Fibroblast of the aortic adventitia (primary cell): ENCODE measurements around the gene HEXB. TPM values are rescaled to one million over a fixed set of nuclear protein-coding genes. Genes with fewer than 3 reads are reported as not detected.

Source experiments
- DNase-seq: peaks from one replicate; pipeline ENCODE4 v3.0.0-alpha.2; 2010; ENCODE audit warnings: low read depth
- H3K4me3 ChIP-seq: 2 replicates; pipeline ENCODE4 v1.5.1; 2011; ENCODE audit warnings: low read depth, mild to moderate bottlenecking, control low read depth, low read length, moderate library complexity
- total RNA-seq: library from RNA; depleted of rRNA; stranded (reverse); fragments of >200 nt; gene quantifications from 2 replicates; pipeline ENCODE4 v1.2.3, GENCODE V29; 2012; ENCODE audit warnings: low replicate concordance
- TF ChIP-seq, protein P1 (sequence below): IDR thresholded peaks from 2 replicates; pipeline ENCODE4 v1.5.1; 2011; ENCODE audit warnings: mild to moderate bottlenecking, low read length, control low read depth, inconsistent platforms; ENCODE audit not compliant: insufficient read depth

The HEXB gene
- total RNA-seq, 1 donor = 241 TPM

DNA sequence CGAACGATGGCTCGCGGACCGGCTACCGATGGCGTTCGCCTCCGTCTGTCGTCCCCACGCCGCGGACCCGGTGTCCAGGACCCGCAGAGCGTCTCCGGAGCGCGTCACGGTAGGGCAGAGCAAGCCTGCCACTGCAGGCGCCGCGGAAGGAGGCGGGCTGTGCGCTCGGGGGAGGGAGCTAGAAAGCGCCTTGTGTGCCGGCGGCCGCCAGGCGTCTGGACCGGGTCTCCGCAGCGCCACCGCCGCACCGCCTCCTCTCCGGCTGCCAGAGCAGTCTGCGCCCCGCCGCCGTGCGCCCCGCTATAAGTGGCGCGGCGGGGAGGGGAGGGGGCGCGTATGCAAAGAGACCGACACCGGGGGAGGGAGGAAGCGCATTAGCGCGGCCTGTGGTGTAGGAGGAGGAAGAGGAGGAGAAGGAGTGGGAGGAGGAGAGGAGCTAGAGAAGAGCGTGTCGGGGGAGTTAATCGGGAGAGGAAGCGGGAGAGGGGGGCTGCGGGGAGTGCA lies 44.5 kb upstream of the HEXB start, which contains the start of gene ENC1:
Gene ENC1, minus strand, starts transcription at position 279 of the 504 bp plus-strand sequence. CDS start 4,243 bp downstream, outside the sequence.
- peak; percentile 80 for DNase-seq
- TF ChIP-seq, protein P1, sequence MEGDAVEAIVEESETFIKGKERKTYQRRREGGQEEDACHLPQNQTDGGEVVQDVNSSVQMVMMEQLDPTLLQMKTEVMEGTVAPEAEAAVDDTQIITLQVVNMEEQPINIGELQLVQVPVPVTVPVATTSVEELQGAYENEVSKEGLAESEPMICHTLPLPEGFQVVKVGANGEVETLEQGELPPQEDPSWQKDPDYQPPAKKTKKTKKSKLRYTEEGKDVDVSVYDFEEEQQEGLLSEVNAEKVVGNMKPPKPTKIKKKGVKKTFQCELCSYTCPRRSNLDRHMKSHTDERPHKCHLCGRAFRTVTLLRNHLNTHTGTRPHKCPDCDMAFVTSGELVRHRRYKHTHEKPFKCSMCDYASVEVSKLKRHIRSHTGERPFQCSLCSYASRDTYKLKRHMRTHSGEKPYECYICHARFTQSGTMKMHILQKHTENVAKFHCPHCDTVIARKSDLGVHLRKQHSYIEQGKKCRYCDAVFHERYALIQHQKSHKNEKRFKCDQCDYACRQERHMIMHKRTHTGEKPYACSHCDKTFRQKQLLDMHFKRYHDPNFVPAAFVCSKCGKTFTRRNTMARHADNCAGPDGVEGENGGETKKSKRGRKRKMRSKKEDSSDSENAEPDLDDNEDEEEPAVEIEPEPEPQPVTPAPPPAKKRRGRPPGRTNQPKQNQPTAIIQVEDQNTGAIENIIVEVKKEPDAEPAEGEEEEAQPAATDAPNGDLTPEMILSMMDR = peak; percentile 59

DNA sequence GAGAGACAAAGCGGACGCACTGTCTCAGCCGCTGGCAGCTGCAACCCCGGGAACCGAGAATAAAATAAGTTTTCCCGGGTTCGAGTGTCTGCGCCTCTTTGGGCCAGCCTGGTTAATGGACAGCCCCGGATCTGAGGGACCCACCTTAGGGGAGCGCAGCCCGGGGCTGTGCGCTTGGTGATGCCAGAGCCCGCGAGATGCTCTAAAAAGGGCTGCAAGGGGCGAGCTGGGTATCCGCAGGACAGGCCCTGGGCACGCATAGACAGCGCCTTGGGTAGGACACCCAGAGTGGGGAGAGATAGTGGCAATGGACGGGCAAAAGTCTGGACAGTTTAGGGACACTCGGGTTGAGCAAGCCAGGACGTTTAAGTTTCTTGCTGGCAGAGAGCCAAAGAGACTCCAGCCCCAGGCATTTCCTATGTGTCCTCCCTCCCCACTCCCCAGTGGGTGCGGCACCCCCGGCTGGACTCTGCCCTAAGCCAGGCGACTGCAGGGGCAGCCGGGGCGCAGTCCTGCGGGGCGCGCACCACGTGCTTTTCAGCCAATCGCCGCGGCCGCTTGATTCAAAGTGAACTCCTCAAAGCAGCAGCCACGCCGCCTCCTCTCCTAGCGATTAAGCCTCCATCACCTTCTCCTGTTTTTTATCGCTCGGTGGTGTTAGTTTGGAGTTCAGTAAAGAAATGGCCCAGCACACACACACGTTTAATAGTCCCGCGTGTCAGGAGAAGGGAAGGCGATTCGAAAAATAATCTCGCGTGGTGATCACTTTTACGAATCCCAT lies 43.9 kb upstream of the HEXB start:
- DNase-seq = peak; percentile 71
- TF ChIP-seq, protein P1 = no peak

More for the DNA sequence above, 44.5 kb upstream of the HEXB start, which contains the start of gene ENC1:
- peak within 1 kb of the TSS; percentile 96 for H3K4me3 ChIP-seq

DNA sequence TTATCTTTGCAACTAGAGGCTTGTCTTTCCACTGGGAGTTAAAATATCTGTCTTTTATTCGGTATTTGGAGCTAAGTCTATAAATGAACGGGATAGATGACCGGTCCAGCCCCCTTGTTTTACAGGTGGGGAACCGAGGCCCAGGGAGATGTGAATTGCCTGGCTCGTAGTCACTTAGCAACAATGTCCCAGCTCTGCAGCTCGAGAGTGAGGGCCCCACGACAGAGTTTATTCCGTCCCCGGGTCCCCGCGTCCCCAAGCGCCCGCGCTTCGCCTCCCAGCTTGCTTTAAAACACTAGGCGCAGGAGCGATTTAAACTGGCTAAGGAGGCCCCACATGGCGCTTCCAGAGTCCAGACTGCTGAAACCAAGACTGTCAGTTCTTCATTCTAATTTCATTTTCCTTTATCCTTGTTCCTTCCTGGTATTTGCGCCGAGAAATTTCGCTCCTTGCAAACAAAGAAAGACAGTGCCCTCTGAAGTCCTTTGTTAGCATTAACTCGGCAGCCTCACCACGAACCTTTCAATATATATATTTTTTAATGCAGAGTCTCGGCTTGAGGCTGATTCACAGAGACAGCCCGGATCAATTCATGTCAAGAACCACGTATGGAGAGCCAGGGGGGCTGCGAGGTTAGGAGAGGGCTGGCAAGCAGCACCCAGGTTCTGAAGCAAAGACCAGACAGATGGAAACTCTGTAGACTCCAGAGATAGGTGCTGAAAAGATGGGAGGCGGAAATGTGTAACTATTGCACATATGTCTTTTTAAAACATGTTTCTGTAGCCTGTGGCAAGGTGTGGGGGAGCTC lies 43.1 kb upstream of the HEXB start:
- TF ChIP-seq, protein P1 = peak; percentile 73
- peak overlapping the region; percentile 96 for H3K4me3 ChIP-seq
- peak; percentile 89 for DNase-seq

More for the DNA sequence above, 43.9 kb upstream of the HEXB start:
- peak overlapping the region; percentile 96 for H3K4me3 ChIP-seq

DNA sequence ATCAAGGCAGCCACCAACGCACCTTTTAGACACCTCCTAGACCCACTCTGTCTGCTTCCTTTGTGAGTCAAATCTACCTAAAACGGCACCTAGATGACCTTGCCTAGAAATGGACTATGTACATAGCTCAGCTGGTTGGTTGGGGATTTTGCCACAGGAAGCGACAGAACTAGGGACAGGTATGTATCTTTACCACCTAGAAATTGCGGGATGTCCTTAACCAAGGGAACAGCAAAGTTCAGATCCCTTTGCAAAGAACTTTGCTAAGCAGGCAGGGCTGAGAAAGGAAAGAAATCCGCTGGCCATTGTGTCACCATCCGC lies 42.5 kb upstream of the HEXB start:
- no peak for DNase-seq
- H3K4me3 ChIP-seq = no peak overlapping the region
- TF ChIP-seq, protein P1 = no peak

DNA sequence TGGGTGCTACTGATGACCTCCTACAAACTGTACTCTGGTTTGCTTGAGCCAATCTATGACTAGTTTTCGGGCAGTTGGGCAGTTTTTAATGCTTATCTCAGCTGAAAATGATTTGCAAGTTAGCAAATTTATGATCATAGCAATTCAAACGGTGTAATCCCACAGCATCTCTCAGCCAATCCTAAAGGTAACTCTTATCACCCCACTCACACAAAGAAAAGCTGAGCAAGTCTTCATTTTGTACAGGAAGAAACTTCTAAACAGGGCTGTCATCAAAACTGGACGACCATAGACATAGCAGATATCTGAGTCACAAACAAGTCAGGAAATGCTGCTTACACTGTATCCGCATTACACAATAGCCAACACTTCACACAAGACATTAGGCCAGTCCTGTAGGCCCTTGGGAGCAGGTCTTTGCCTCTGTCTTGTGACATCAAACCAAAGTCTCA lies 41.9 kb upstream of the HEXB start:
- TF ChIP-seq, protein P1 = no peak

DNA sequence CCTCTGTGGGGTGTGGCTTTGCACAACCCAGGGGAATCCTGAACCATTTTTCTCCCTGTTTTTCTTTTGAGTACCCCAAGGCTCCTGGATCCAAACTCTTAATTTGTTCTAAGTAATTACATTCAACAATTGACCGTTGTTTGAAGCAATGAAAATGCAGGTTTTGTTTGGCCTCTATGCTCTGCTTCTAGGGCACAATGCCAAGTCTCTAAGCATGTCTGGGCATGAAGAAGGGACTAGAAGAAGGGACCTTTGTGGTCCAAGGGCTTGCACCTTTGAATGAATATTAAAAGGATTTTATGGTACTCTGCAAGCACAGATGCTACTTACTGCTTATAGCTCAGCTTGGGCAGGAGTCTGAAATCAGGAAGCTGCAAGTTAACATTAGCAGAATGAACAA lies 37.9 kb upstream of the HEXB start:
- peak; percentile 21 for DNase-seq
- H3K4me3 ChIP-seq = no peak overlapping the region
- TF ChIP-seq, protein P1 = no peak

More for the DNA sequence above, 41.9 kb upstream of the HEXB start:
- DNase-seq = peak; percentile 93
- no peak overlapping the region for H3K4me3 ChIP-seq
